Endothelial cell of hepatic sinusoid (primary cell): ENCODE results near the gene CD2AP.
"Not testable (repeated sequence)": the region's sequence is repeated elsewhere in the genome, so short reads cannot be mapped to it uniquely, and the experiment has no call there.

ENCODE experiments used
- in situ Hi-C: cut with HindIII; loops from 2 replicates; pipeline ENCODE4 v1.10.0; 2017; ENCODE audit warnings: low sequenced_read_pairs

CD2AP gene

DNA sequence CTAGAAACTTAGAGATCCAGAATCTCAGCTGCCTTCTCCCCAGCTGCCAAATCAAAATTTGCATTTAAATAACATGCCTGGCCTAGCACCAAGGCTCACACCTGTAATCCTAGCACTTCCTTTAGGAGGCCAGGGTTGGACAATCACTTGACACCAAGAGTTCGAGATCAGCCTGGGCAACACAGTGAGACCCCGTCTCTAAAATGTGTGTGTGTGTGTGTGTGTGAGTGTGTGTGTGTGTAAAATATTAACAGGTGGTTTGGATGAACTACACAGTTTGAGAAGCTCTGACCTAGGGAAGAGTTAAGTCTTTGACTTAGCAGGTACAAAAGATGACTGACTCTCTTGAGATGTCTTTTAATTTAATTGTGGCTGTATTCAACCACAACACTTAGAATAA lies 20.2 kb upstream of the CD2AP start:
- in situ Hi-C loops, result no loop called here

DNA sequence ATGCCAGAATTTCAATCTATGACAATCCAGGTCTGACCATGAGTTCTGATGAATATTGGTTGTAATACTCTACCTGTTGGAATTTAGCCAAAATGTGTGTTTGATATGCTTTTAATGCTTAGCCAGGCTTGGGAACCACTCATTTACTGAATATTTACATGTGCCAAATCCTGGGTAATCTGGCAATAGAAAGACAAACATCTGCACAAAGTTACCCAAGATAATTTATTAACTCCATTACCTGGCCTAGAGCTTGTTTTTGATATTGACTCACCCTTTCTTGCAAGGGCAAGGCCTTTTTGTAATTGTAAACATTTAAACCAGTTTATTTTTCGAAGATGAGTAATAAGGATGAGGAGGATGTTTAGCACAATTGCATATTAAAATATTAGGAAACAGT lies 13.5 kb upstream of the CD2AP start:
- in situ Hi-C loops, result no loop called here

DNA sequence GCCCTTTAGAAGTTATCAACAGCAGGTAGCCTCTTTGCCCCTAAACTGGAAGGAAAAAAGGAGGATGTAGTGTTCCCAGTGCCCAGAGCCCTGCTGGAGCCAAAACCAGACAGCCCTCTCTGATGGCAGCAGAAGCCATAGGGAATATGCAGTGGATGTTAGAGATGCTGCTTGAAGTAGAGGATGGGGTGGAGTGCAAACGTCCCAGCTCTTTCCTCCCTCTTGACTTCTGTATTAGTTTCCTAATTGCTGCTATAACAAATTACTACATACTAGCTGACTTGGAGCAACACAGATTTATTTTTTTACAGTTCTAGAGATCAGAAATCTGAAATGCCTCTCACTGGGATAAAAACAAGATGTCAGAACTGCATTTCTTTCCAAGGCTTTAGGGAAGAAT lies 12.5 kb upstream of the CD2AP start:
- in situ Hi-C loops, result no loop called here

- in situ Hi-C loops, result no loop called here
These were observed 5.7 kb upstream of the CD2AP start for GRCh38 chr6:47471911-47472310.

DNA sequence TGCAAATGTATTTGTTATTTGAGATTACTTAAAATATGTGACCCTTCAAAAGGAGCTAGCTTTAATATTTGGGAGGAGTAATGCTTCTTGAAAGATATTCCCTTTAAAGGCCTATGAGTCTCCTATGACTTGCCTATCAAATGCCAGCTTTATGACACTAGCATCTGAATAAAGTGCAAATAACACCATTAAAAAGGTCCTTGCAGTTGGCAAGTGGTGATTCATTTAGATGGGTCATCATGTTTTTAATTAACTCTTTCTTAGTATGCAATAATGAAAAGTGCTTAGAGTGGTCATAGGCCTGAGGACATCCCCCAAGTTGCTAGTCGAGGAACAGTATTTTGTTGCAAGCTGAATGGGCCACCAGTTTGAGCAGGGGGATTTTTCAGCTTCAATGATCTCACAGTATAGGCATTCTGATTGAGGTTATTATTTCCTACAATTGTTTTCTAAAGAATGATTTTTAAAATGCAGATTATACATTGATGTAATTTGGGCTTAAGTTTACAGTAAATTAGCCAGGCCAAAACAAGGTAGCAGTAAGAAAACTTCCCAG lies 3.7 kb upstream of the CD2AP start:
- in situ Hi-C loops, result no loop called here

DNA sequence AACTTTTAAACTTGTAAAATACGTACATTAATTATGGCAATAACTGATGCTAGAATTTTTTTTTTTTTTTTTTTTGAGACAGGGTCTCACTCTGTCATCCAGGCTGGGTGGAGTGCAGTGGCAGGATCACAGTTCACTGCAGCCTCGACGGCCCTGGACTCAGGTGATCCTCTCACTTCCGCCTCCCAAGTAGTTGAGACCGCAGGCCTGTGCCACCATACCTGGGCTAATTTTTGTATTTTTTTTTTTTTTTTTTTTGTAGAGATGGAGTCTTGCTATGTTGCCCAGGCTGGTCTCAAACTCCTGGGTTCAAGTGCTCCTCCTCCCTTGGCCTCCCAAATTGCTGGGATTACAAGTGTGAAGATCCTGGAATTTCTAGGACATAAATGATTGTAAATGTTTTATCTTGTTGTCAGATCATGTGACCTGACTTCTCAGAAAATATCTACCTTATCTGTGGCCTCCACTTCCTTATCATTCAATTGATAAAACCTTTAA lies 2.2 kb upstream of the CD2AP start:
- in situ Hi-C loops, result loop anchor here (5.0 kb wide), 1 partner anchor 78 kb away; no protein-coding TSS in a partner anchor

DNA sequence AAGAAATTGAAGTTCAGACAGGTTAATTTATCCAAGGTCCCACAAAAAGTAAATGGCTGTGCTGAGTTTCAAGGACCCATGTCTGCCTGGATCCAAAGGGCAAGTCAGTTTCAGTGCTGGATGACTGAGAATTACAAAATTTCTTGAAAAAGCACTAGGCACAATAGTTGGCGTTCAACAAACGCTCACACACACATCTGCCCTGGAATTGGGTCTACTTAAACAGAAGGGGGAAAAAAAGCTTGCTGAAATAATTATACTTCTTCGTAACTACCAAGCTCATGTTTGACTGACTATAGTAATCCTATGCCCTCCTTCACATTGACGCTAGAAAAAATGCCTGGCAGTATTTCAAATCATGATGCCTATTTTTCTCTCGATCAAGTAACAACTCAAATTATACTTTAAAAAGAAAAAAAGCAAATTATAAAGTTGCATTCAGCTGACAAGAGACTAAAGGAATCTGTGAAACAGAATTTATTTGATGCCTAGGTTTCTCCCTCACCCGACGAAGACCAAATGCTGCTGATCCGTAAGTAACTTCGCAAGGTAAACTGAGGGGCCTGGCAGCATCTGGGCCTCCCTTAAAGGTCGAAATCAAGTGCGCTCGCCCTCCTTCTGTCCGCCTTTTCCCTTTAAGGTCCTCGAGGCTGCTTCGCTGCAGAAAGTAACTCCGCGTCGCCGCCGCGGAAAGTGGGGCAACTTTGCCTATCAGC lies 650 bp upstream of the CD2AP start:
- in situ Hi-C loops, result loop anchor here (5.0 kb wide), 1 partner anchor 80 kb away; no protein-coding TSS in a partner anchor

- in situ Hi-C loops, result loop anchor here (5.0 kb wide), 1 partner anchor 81 kb away; no protein-coding TSS in a partner anchor
These were observed 897 bp downstream of the CD2AP start for GRCh38 chr6:47478233-47479139.

- in situ Hi-C loops, result loop anchor here (5.0 kb wide), 1 partner anchor 82 kb away; no protein-coding TSS in a partner anchor
These were observed 1.5 kb downstream of the CD2AP start for GRCh38 chr6:47479140-47479508.

- in situ Hi-C loops, result loop anchor here (5.0 kb wide), 1 partner anchor 83 kb away; no protein-coding TSS in a partner anchor
These were observed 2.3 kb downstream of the CD2AP start for GRCh38 chr6:47479874-47480273.

- in situ Hi-C loops, result not testable (repeated sequence)
These were observed 3.6 kb downstream of the CD2AP start for GRCh38 chr6:47481213-47481612.

- in situ Hi-C loops, result no loop called here
These were observed 4.2 kb downstream of the CD2AP start for GRCh38 chr6:47481806-47482205.

DNA sequence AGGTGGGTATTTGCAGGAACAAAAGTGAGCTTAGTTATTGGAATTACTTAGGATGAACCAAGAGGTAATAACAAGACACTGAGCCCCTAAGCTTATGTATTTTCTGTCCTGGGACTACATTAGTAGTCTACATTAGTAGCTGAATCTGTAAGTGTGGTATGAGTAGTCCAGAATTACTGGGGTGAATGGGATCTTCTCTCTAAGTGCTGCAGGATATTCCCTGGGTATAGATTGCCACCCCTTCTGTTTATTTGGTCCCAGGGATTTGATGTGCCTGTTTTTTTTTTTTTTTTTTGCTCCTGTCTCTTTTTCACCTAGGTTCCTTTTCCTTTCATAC lies 5.9 kb downstream of the CD2AP start:
- in situ Hi-C loops, result no loop called here

DNA sequence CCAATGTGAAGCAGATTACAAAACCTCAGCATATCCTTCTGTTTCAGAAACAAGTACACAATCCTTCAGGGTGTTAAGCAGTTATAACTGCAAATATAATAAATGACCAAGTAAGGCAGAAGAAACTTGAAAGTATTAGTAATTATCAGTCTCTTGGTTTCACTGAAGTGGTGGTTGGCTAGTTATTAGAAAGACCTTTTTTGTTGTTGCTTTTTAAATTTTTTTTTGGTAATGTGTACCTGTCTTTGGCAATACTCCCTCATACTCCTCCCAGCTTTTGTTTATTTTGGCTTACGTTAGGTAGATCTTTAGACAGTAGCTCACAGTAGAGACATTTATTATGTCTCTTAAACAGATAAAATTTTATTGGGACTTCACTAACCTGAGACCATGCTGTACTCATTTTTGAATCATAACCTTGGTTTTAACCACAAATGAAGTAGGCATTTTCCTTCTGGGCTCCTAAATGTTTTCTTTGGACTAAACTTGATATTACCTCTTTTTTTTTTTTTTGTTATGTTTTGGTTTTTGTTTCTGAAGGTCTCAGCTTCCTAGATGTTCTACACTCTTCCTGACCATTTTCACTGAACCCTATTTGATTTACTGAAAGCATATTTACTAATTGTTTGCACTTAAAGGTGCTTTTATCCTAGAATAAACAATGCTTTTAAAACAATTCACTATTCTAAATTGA lies 6.4 kb downstream of the CD2AP start:
- in situ Hi-C loops, result no loop called here

DNA sequence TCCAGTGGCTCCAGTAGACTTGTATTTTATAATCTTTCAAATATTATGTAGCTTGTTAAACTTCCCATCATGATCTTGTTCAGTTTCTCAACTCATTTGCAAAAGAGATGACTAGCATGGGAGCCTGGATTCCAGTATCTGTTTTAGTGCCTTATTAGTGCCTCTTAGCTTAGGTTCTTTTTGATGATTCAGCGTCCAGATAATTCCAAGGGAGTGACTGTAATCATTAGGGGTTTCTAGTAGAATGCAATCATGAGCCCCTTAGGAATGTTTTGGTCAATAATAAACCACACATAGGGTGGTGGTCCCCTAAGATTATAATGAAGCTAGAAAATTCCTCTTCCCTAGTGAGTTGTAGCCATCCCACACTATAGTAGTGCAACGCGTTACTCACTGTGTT lies 7.0 kb downstream of the CD2AP start:
- in situ Hi-C loops, result no loop called here

DNA sequence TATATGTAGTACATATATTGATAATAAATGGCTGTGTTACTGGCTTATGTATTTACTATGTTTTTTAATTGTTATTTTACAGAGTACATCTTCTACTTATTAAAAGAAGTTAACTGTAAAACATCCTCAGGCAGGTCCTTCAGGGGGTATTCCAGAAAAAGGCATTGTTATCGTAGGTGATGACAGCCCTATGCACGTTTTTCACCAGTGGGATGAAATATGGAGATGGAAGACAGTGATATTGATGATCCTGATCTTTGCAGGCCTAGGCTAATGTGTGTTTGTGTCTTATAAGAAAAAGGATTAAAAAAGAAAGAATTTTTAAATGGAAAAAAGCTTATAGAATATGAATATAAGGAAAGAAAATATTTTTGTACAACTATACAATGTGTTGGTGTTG lies 7.5 kb downstream of the CD2AP start:
- in situ Hi-C loops, result no loop called here

GRCh38 chr6:47485491-47486135 lies 8.0 kb downstream of the CD2AP start:
- in situ Hi-C loops, result no loop called here

- in situ Hi-C loops, result no loop called here
These were observed 12.4 kb downstream of the CD2AP start for GRCh38 chr6:47489995-47490394.

DNA sequence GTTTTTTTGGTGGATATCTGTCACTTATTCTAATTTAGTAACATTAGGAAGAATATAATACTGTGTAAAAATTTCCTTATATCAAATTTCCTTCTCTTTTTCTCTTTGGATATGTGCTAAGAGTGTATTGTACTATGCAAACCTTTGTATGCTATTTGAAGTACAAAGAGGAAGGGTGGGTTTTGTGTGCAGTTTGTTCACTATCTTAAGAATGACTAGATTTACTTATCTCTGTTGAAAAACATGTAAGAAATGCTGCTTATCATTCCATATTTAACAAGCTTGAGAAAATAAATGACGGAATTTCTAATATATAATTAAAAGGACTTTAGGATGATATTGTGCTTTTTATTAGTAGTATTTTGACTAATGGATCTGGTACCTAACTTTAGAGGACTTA lies 13.1 kb downstream of the CD2AP start:
- in situ Hi-C loops, result no loop called here

- in situ Hi-C loops, result no loop called here
These were observed 14.8 kb downstream of the CD2AP start for GRCh38 chr6:47492355-47492754.
